ENCODE results near the gene PITPNM3.

The PITPNM3 gene

GRCh38 chr17:6561446-6561845 is 5.1 kb upstream of the PITPNM3 start:
- no peaks in the 10 kb centered on the region for H3K27me3 ChIP-seq (ENCODE audit: insufficient read depth, low read length)
- no peaks in the 10 kb centered on the region for H3K79me2 ChIP-seq (ENCODE audit: control insufficient read depth, insufficient read depth, low read length, unreplicated experiment)
- no peak overlapping the region for H3K4me3 ChIP-seq (ENCODE audit: low read depth, low read length)
- H3K27ac ChIP-seq (ENCODE audit: low read depth, low read length): no peak overlapping the region
- no peaks in the 10 kb centered on the region for H3K4me1 ChIP-seq (ENCODE audit: control insufficient read depth, insufficient read depth, low read length, unreplicated experiment)
- no peaks in the 10 kb centered on the region for H3K36me3 ChIP-seq (ENCODE audit: insufficient read depth, low read length)
- no peak overlapping the region for H2AFZ ChIP-seq (ENCODE audit: low read length, unreplicated experiment)

- Histone ChIP-seq H3K4me1 (ENCODE audit: control insufficient read depth, insufficient read depth, low read length, unreplicated experiment) (peaks cover 3% of the 10 kb centered on the region), H3K36me3 (ENCODE audit: insufficient read depth, low read length) (no peaks in the 10 kb centered on the region), H3K27me3 (ENCODE audit: insufficient read depth, low read length) (peaks cover 6% of the 10 kb centered on the region; the same call in 1 of the 2 replicates), H3K4me3 (ENCODE audit: low read depth, low read length) (no peak overlapping the region), H3K79me2 (ENCODE audit: control insufficient read depth, insufficient read depth, low read length, unreplicated experiment) (no peaks in the 10 kb centered on the region), H2AFZ (ENCODE audit: low read length, unreplicated experiment) (no peak overlapping the region), H3K27ac (ENCODE audit: low read depth, low read length) (no peak overlapping the region)
Observed at GRCh38 chr17:6560496-6560895, 4.1 kb upstream of the PITPNM3 start.

GRCh38 chr17:6559753-6560215 is 3.4 kb upstream of the PITPNM3 start:
- no peak overlapping the region for H2AFZ ChIP-seq (ENCODE audit: low read length, unreplicated experiment)
- no peak overlapping the region for H3K4me3 ChIP-seq (ENCODE audit: low read depth, low read length)
- H3K27me3 ChIP-seq (ENCODE audit: insufficient read depth, low read length): peaks cover 13% of the 10 kb centered on the region
- no peaks in the 10 kb centered on the region for H3K36me3 ChIP-seq (ENCODE audit: insufficient read depth, low read length)
- H3K79me2 ChIP-seq (ENCODE audit: control insufficient read depth, insufficient read depth, low read length, unreplicated experiment): no peaks in the 10 kb centered on the region
- H3K27ac ChIP-seq (ENCODE audit: low read depth, low read length): no peak overlapping the region
- H3K4me1 ChIP-seq (ENCODE audit: control insufficient read depth, insufficient read depth, low read length, unreplicated experiment): peaks cover 10% of the 10 kb centered on the region

GRCh38 chr17:6558932-6559752 is 2.8 kb upstream of the PITPNM3 start:
- no peaks in the 10 kb centered on the region for H3K36me3 ChIP-seq (ENCODE audit: insufficient read depth, low read length)
- H3K4me1 ChIP-seq (ENCODE audit: control insufficient read depth, insufficient read depth, low read length, unreplicated experiment): peaks cover 12% of the 10 kb centered on the region
- H3K27me3 ChIP-seq (ENCODE audit: insufficient read depth, low read length): peaks cover 20% of the 10 kb centered on the region
- no peak overlapping the region for H2AFZ ChIP-seq (ENCODE audit: low read length, unreplicated experiment)
- H3K4me3 ChIP-seq (ENCODE audit: low read depth, low read length): no peak overlapping the region
- H3K27ac ChIP-seq (ENCODE audit: low read depth, low read length): no peak overlapping the region
- no peaks in the 10 kb centered on the region for H3K79me2 ChIP-seq (ENCODE audit: control insufficient read depth, insufficient read depth, low read length, unreplicated experiment)

GRCh38 chr17:6558276-6558675 is 1.9 kb upstream of the PITPNM3 start:
- no peak overlapping the region for H2AFZ ChIP-seq (ENCODE audit: low read length, unreplicated experiment)
- no peaks in the 10 kb centered on the region for H3K36me3 ChIP-seq (ENCODE audit: insufficient read depth, low read length)
- H3K4me3 ChIP-seq (ENCODE audit: low read depth, low read length): no peak overlapping the region
- H3K27me3 ChIP-seq (ENCODE audit: insufficient read depth, low read length): peaks cover 20% of the 10 kb centered on the region
- peaks cover 12% of the 10 kb centered on the region for H3K4me1 ChIP-seq (ENCODE audit: control insufficient read depth, insufficient read depth, low read length, unreplicated experiment)
- H3K79me2 ChIP-seq (ENCODE audit: control insufficient read depth, insufficient read depth, low read length, unreplicated experiment): no peaks in the 10 kb centered on the region
- no peak overlapping the region for H3K27ac ChIP-seq (ENCODE audit: low read depth, low read length)

- no peak overlapping the region for H3K27ac ChIP-seq (ENCODE audit: low read depth, low read length)
- H3K4me3 ChIP-seq (ENCODE audit: low read depth, low read length): no peak overlapping the region
- no peaks in the 10 kb centered on the region for H3K36me3 ChIP-seq (ENCODE audit: insufficient read depth, low read length)
- H2AFZ ChIP-seq (ENCODE audit: low read length, unreplicated experiment): no peak overlapping the region
- no peaks in the 10 kb centered on the region for H3K79me2 ChIP-seq (ENCODE audit: control insufficient read depth, insufficient read depth, low read length, unreplicated experiment)
- peaks cover 20% of the 10 kb centered on the region for H3K27me3 ChIP-seq (ENCODE audit: insufficient read depth, low read length)
- H3K4me1 ChIP-seq (ENCODE audit: control insufficient read depth, insufficient read depth, low read length, unreplicated experiment): peaks cover 12% of the 10 kb centered on the region
Observed at GRCh38 chr17:6557040-6557438, 684 bp upstream of the PITPNM3 start.

GRCh38 chr17:6555331-6556120 is 829 bp downstream of the PITPNM3 start:
- Histone ChIP-seq H3K4me1 (ENCODE audit: control insufficient read depth, insufficient read depth, low read length, unreplicated experiment) (peaks cover 12% of the 10 kb centered on the region), H3K27ac (ENCODE audit: low read depth, low read length) (no peak overlapping the region), H3K27me3 (ENCODE audit: insufficient read depth, low read length) (peaks cover 20% of the 10 kb centered on the region), H3K36me3 (ENCODE audit: insufficient read depth, low read length) (no peaks in the 10 kb centered on the region), H3K4me3 (ENCODE audit: low read depth, low read length) (peak overlapping the region; percentile 82), H2AFZ (ENCODE audit: low read length, unreplicated experiment) (peak overlapping the region; percentile 60), H3K79me2 (ENCODE audit: control insufficient read depth, insufficient read depth, low read length, unreplicated experiment) (no peaks in the 10 kb centered on the region)

- H3K36me3 ChIP-seq (ENCODE audit: insufficient read depth, low read length): no peaks in the 10 kb centered on the region
- H3K4me3 ChIP-seq (ENCODE audit: low read depth, low read length): peak overlapping the region; percentile 82
- no peaks in the 10 kb centered on the region for H3K79me2 ChIP-seq (ENCODE audit: control insufficient read depth, insufficient read depth, low read length, unreplicated experiment)
- peaks cover 12% of the 10 kb centered on the region for H3K4me1 ChIP-seq (ENCODE audit: control insufficient read depth, insufficient read depth, low read length, unreplicated experiment)
- no peak overlapping the region for H2AFZ ChIP-seq (ENCODE audit: low read length, unreplicated experiment)
- H3K27ac ChIP-seq (ENCODE audit: low read depth, low read length): no peak overlapping the region
- peaks cover 20% of the 10 kb centered on the region for H3K27me3 ChIP-seq (ENCODE audit: insufficient read depth, low read length)
Observed at GRCh38 chr17:6554871-6555330, 1.5 kb downstream of the PITPNM3 start.

- Histone ChIP-seq H3K4me1 (ENCODE audit: control insufficient read depth, insufficient read depth, low read length, unreplicated experiment) (peaks cover 12% of the 10 kb centered on the region), H3K27ac (ENCODE audit: low read depth, low read length) (no peak overlapping the region), H3K27me3 (ENCODE audit: insufficient read depth, low read length) (peaks cover 20% of the 10 kb centered on the region), H3K36me3 (ENCODE audit: insufficient read depth, low read length) (no peaks in the 10 kb centered on the region), H2AFZ (ENCODE audit: low read length, unreplicated experiment) (no peak overlapping the region), H3K4me3 (ENCODE audit: low read depth, low read length) (no peak overlapping the region), H3K79me2 (ENCODE audit: control insufficient read depth, insufficient read depth, low read length, unreplicated experiment) (no peaks in the 10 kb centered on the region)
Observed at GRCh38 chr17:6554342-6554741, 2.0 kb downstream of the PITPNM3 start.

GRCh38 chr17:6551869-6552531 is 4.4 kb downstream of the PITPNM3 start:
- Histone ChIP-seq H3K27ac (ENCODE audit: low read depth, low read length) (no peak overlapping the region), H3K79me2 (ENCODE audit: control insufficient read depth, insufficient read depth, low read length, unreplicated experiment) (no peaks in the 10 kb centered on the region), H3K4me1 (ENCODE audit: control insufficient read depth, insufficient read depth, low read length, unreplicated experiment) (peaks cover 12% of the 10 kb centered on the region), H3K36me3 (ENCODE audit: insufficient read depth, low read length) (no peaks in the 10 kb centered on the region), H2AFZ (ENCODE audit: low read length, unreplicated experiment) (no peak overlapping the region), H3K4me3 (ENCODE audit: low read depth, low read length) (no peak overlapping the region), H3K27me3 (ENCODE audit: insufficient read depth, low read length) (peaks cover 20% of the 10 kb centered on the region)
